ENCODE data around the gene MCC. TPM values are rescaled to one million over a fixed set of nuclear protein-coding genes. Genes with fewer than 3 reads are reported as not detected.

MCC gene
- total and polyA plus RNA-seq, 2 donors (not counting 1 experiment from before 2014, with no cell fraction given) = 0.09 to 0.32 TPM

DNA sequence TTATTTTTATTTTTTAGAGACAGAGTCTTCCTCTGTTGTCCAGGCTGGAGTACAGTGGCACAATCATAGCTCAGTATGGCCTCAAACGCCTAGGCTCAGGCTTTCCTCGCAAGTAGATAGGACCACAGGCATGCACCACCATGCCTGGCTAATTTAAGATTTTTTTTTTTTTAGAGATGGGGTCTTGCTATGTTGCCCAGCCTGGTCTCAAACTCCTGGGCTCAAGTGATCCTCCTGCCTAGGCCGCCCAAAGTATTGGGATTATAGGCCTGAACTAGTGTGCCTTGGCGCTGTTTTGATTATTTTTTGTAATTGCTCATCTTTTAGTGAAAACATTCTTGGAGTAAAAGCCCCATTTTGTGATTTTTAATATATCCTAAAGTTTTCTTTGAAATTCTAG, 30.6 kb upstream of the MCC start:
- no peaks in the 10 kb centered on the region for H3K27me3 ChIP-seq (replicated peaks in 1 of 4; ENCODE audit: control extremely low read depth in 1 of 4, control insufficient read depth in 3 of 4, insufficient read depth in 4 of 4, low read length in 3 of 4)
- 60% methylated on average over 2 of the region's 4 CpGs for WGBS (ENCODE audit: insufficient coverage)
- H3K36me3 ChIP-seq (replicated peaks in 1 of 2; ENCODE audit: control extremely low read depth in 1 of 2, control insufficient read depth in 1 of 2, extremely low read depth in 1 of 2, insufficient read depth in 2 of 2, low read length in 1 of 2) = peaks cover 9 to 10% of the 10 kb centered on the region in 2 experiments
- ChIA-PET POLR2A (no interaction called here), CTCF (no interaction called here)
- no peak overlapping the region for H2AFZ ChIP-seq (ENCODE audit: insufficient read depth, low read depth, low read length, poor library complexity, severe bottlenecking)
- peaks cover 45% of the 10 kb centered on the region for H3K4me1 Mint-ChIP-seq
- H3K4me2 ChIP-seq (replicated peaks; ENCODE audit: low read depth, low read length, poor library complexity, severe bottlenecking) = no peak overlapping the region
- H4K20me1 ChIP-seq (ENCODE audit: control insufficient read depth, insufficient read depth, low read length, poor library complexity, severe bottlenecking) = peaks cover 16% of the 10 kb centered on the region
- peaks cover 7 to 23% of the 10 kb centered on the region in 2 donors for H3K4me1 ChIP-seq (ENCODE audit: control insufficient read depth in 2 of 2, insufficient read depth in 2 of 2, low read length in 2 of 2)
- no peak overlapping the region for H3K9ac ChIP-seq (ENCODE audit: low read length)
- no peak overlapping the region for H3K4me3 Mint-ChIP-seq
- H3K27ac ChIP-seq (ENCODE audit: low read length in 2 of 2) = no peak overlapping the region
- intact Hi-C loops (cut with micrococcal nuclease) = loop anchor here (10.0 kb wide), 2 partner anchors 814 to 994 kb away; no protein-coding TSS in a partner anchor
- no peak overlapping the region for H3K27ac Mint-ChIP-seq
- TF ChIP-seq, protein P1, sequence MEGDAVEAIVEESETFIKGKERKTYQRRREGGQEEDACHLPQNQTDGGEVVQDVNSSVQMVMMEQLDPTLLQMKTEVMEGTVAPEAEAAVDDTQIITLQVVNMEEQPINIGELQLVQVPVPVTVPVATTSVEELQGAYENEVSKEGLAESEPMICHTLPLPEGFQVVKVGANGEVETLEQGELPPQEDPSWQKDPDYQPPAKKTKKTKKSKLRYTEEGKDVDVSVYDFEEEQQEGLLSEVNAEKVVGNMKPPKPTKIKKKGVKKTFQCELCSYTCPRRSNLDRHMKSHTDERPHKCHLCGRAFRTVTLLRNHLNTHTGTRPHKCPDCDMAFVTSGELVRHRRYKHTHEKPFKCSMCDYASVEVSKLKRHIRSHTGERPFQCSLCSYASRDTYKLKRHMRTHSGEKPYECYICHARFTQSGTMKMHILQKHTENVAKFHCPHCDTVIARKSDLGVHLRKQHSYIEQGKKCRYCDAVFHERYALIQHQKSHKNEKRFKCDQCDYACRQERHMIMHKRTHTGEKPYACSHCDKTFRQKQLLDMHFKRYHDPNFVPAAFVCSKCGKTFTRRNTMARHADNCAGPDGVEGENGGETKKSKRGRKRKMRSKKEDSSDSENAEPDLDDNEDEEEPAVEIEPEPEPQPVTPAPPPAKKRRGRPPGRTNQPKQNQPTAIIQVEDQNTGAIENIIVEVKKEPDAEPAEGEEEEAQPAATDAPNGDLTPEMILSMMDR (IDR thresholded peaks at IDR 0.05) = no peak
- TF ChIP-seq EZH2 (IDR thresholded peaks at IDR 0.05; ENCODE audit: borderline replicate concordance, insufficient read depth, low read depth, low read length, poor library complexity, severe bottlenecking) = no peak
- peaks cover 70% of the 10 kb centered on the region for H3K79me2 ChIP-seq (ENCODE audit: control insufficient read depth, insufficient read depth, low read length)
- no peak for DNase-seq
- no peak for ATAC-seq (ENCODE audit: low read depth)
- no peaks in the 10 kb centered on the region for H3K27me3 Mint-ChIP-seq
- no peaks in the 10 kb centered on the region for H3K9me3 Mint-ChIP-seq (ENCODE audit: insufficient read depth)
- H3K4me3 ChIP-seq (ENCODE audit: control extremely low read depth in 1 of 5, extremely low read depth in 1 of 5, insufficient read depth in 1 of 5, low read depth in 2 of 5, low read length in 4 of 5) = no peak overlapping the region
- no peaks in the 10 kb centered on the region for H3K9me3 ChIP-seq (ENCODE audit: control extremely low read depth in 1 of 3, control insufficient read depth in 2 of 3, insufficient read depth in 1 of 3, low read length in 2 of 3)

DNA sequence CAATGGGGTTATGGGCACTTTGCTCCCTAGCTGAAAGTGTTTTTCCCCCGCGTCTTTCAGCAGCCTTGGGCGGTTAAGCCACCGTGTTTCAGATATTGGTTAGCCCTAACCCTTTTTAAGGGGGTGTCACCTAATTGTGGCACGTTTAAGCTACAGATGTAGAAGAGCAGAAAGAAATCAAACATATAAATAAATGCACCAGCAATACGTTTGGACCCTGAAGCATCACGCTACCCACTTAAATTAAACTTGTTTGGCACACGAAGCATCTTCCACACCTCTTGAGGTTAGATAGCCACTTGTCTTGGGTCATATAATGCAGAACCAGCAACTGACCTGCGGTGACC, 26.0 kb upstream of the MCC start:
- Histone ChIP-seq H3K27ac (ENCODE audit: low read length in 2 of 2) (peak overlapping the region; percentile 83 to 93), H3K4me3 (ENCODE audit: control extremely low read depth in 1 of 5, extremely low read depth in 1 of 5, insufficient read depth in 1 of 5, low read depth in 2 of 5, low read length in 4 of 5) (peak overlapping the region; percentile 52 to 93 (median 84)), H3K9me3 (ENCODE audit: control extremely low read depth in 1 of 3, control insufficient read depth in 2 of 3, insufficient read depth in 1 of 3, low read length in 2 of 3) (no peaks in the 10 kb centered on the region), H3K4me1 (ENCODE audit: control insufficient read depth in 2 of 2, insufficient read depth in 2 of 2, low read length in 2 of 2) (peaks cover 7 to 17% of the 10 kb centered on the region in 2 donors), H3K9ac (ENCODE audit: low read length) (peak overlapping the region; percentile 99), H2AFZ (ENCODE audit: insufficient read depth, low read depth, low read length, poor library complexity, severe bottlenecking) (peak overlapping the region; percentile 94), H3K36me3 (replicated peaks in 1 of 2; ENCODE audit: control extremely low read depth in 1 of 2, control insufficient read depth in 1 of 2, extremely low read depth in 1 of 2, insufficient read depth in 2 of 2, low read length in 1 of 2) (peaks cover under 1 to 4% of the 10 kb centered on the region in 2 experiments), H4K20me1 (ENCODE audit: control insufficient read depth, insufficient read depth, low read length, poor library complexity, severe bottlenecking) (no peaks in the 10 kb centered on the region), H3K4me2 (replicated peaks; ENCODE audit: low read depth, low read length, poor library complexity, severe bottlenecking) (peak overlapping the region; percentile 75), H3K27me3 (replicated peaks in 1 of 4; ENCODE audit: control extremely low read depth in 1 of 4, control insufficient read depth in 3 of 4, insufficient read depth in 4 of 4, low read length in 3 of 4) (peaks cover 0 to 5% (median 3%) of the 10 kb centered on the region in 4 experiments), H3K79me2 (ENCODE audit: control insufficient read depth, insufficient read depth, low read length) (peaks cover 52% of the 10 kb centered on the region)
- Mint-ChIP-seq H3K9me3 (ENCODE audit: insufficient read depth) (no peaks in the 10 kb centered on the region), H3K4me1 (peaks cover 30% of the 10 kb centered on the region), H3K27ac (peak overlapping the region; percentile 95), H3K4me3 (peak overlapping the region; percentile 99), H3K27me3 (peaks cover 13% of the 10 kb centered on the region)
- ATAC-seq (ENCODE audit: low read depth) = no peak
- DNase-seq = no peak
- TF ChIP-seq, protein P1 (IDR thresholded peaks at IDR 0.05) = no peak
- no peak for TF ChIP-seq EZH2 (IDR thresholded peaks at IDR 0.05; ENCODE audit: borderline replicate concordance, insufficient read depth, low read depth, low read length, poor library complexity, severe bottlenecking)
- ChIA-PET CTCF (interaction anchor here (1.5 kb wide), 1 partner anchor 535 kb away, joined by 3 read pairs; no protein-coding TSS in a partner anchor), POLR2A (no interaction called here)
- intact Hi-C loops (cut with micrococcal nuclease) = loop anchor here (5.0 to 10.0 kb wide), 5 partner anchors 517 to 1352 kb away; partner anchors contain the start of gene SRP19
- WGBS (ENCODE audit: insufficient coverage) = 20% methylated on average over 3 of the region's 9 CpGs

All from B cell (primary cell).